Gastrocnemius medialis (tissue), 4 donors: Measurements from ENCODE around the gene COL27A1.

ENCODE experiments used
- POLR2A ChIP-seq, 2 donors: fragments of 450-650 bp; IDR thresholded peaks; one replicate each; pipeline ENCODE4 v1.6.1; 2017; ENCODE audit warnings: antibody characterized with exemption in 2 of 2, mild to moderate bottlenecking in 2 of 2, moderate library complexity in 2 of 2
- TF ChIP-seq, protein P1 (sequence below), 5 experiments: fragments of 450-650 bp in 3 of 5; fragments of 200-600 bp in 2 of 5; sonication (generic) in 2 of 5; IDR thresholded peaks in 4 of 5; conservative IDR thresholded peaks in 1 of 5; 1 replicate in 4 of 5; 2 replicates in 1 of 5; pipeline ENCODE4 v1.5.1; 2016 to 2019; ENCODE audit warnings: antibody characterized with exemption in 5 of 5, mild to moderate bottlenecking in 3 of 5, moderate library complexity in 3 of 5

DNA sequence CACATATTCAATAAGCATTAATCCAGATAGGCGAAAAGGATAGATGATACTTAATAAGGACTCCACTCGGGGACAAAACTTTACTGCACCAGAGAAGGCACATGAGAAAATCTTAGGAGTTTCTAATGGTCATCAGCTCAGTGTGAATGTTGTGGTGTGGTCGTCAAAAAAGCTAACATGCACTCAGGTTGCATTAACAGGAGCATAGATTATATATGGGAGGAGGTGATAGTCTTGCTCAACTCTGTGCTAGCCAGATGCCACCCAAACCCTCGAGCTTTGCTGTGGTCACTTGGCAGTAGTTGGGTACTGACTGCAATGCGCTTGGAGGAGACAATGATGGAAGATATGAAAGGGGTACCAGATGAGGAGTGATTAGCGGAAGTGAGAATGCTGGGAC, 8.6 kb upstream of the COL27A1 start:
- TF ChIP-seq, protein P1, sequence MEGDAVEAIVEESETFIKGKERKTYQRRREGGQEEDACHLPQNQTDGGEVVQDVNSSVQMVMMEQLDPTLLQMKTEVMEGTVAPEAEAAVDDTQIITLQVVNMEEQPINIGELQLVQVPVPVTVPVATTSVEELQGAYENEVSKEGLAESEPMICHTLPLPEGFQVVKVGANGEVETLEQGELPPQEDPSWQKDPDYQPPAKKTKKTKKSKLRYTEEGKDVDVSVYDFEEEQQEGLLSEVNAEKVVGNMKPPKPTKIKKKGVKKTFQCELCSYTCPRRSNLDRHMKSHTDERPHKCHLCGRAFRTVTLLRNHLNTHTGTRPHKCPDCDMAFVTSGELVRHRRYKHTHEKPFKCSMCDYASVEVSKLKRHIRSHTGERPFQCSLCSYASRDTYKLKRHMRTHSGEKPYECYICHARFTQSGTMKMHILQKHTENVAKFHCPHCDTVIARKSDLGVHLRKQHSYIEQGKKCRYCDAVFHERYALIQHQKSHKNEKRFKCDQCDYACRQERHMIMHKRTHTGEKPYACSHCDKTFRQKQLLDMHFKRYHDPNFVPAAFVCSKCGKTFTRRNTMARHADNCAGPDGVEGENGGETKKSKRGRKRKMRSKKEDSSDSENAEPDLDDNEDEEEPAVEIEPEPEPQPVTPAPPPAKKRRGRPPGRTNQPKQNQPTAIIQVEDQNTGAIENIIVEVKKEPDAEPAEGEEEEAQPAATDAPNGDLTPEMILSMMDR (IDR thresholded peaks at IDR 0.05 in 4 of 5, conservative IDR thresholded peaks at IDR 0.05 in 1 of 5), result no peak
- no peak for TF ChIP-seq POLR2A (IDR thresholded peaks at IDR 0.05)
